A673 (cell line): ENCODE measurements around the gene THAP3.
"Not testable (repeated sequence)": the region's sequence is repeated elsewhere in the genome, so short reads cannot be mapped to it uniquely, and the experiment has no call there.

Experiments used
- EZH2 ChIP-seq: fragments of 200-600 bp; sonication (generic); IDR thresholded peaks from 2 replicates; pipeline ENCODE4 v1.6.1; 2017; ENCODE audit warnings: borderline replicate concordance, low read depth, mild to moderate bottlenecking, mixed read lengths, antibody characterized with exemption, low read length; ENCODE audit not compliant: poor library complexity, severe bottlenecking
- TF ChIP-seq, protein P1 (sequence below): fragments of 300-800, 200-600 bp; sonication (generic); conservative IDR thresholded peaks from 2 replicates; pipeline ENCODE4 v1.5.1; 2017; ENCODE audit warnings: low read depth, mild to moderate bottlenecking, antibody characterized with exemption, low read length, moderate library complexity, mixed read lengths

DNA sequence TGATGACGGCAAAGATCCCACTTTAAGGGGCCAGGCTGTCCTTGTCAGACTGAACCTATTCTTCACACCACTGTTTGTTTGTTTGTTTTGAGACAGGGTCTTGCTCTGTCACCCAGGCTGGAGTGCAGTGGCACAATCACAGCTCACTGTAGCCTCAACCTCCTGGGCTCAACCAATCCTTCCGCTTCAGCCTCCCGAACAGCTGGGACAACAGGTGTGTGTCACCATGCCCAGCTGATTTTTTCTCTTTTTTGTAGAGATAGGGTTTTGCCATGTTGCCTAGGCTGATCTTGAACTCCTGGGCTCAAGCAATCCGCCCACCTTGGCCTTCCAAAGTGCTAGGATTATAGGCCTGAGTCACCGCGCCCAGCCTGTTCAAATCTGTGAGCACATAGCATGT is 12.1 kb downstream of the THAP3 start:
- TF ChIP-seq, protein P1, sequence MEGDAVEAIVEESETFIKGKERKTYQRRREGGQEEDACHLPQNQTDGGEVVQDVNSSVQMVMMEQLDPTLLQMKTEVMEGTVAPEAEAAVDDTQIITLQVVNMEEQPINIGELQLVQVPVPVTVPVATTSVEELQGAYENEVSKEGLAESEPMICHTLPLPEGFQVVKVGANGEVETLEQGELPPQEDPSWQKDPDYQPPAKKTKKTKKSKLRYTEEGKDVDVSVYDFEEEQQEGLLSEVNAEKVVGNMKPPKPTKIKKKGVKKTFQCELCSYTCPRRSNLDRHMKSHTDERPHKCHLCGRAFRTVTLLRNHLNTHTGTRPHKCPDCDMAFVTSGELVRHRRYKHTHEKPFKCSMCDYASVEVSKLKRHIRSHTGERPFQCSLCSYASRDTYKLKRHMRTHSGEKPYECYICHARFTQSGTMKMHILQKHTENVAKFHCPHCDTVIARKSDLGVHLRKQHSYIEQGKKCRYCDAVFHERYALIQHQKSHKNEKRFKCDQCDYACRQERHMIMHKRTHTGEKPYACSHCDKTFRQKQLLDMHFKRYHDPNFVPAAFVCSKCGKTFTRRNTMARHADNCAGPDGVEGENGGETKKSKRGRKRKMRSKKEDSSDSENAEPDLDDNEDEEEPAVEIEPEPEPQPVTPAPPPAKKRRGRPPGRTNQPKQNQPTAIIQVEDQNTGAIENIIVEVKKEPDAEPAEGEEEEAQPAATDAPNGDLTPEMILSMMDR = not testable (repeated sequence)
- TF ChIP-seq EZH2 = not testable (repeated sequence)
